PC-9 (cell line): ENCODE measurements around the gene UTRN.

Source experiments
- CTCF ChIP-seq: fragments of 200-600 bp; sonication (generic); conservative IDR thresholded peaks from 2 replicates; pipeline ENCODE4 v1.6.1; 2017; ENCODE audit warnings: mixed run types, antibody characterized with exemption, mild to moderate bottlenecking, moderate library complexity
- EZH2 ChIP-seq: fragments of 200-600 bp; sonication (generic); IDR thresholded peaks from 2 replicates; pipeline ENCODE4 v1.8.0; 2017; ENCODE audit warnings: antibody characterized with exemption, low read depth

GRCh38 chr6:144305985-144306384, 20.9 kb downstream of the UTRN start:
- TF ChIP-seq CTCF = no peak
- TF ChIP-seq EZH2 = no peak
